HG02852 (cell line): ENCODE measurements around the gene THAP4.
"Not testable (repeated sequence)": the region's sequence is repeated elsewhere in the genome, so short reads cannot be mapped to it uniquely, and the experiment has no call there.

Experiments used
- ATAC-seq: cut with Tn5 transposase; IDR thresholded peaks from one replicate; pipeline ENCODE4 v1.9.1; 2021; ENCODE audit warnings: mild to moderate bottlenecking, moderate library complexity; ENCODE audit not compliant: unreplicated experiment

The THAP4 gene

GRCh38 chr2:241666627-241667400, 29.9 kb upstream of the THAP4 start:
- no peak for ATAC-seq

- ATAC-seq: no peak
These were observed 28.9 kb upstream of the THAP4 start for GRCh38 chr2:241665731-241666440.

GRCh38 chr2:241662731-241663130, 25.8 kb upstream of the THAP4 start:
- ATAC-seq: not testable (repeated sequence)

GRCh38 chr2:241660593-241661213, 23.7 kb upstream of the THAP4 start:
- no peak for ATAC-seq

- ATAC-seq: no peak
These were observed 22.3 kb upstream of the THAP4 start for GRCh38 chr2:241659150-241659739.

GRCh38 chr2:241658296-241658695, 21.3 kb upstream of the THAP4 start:
- ATAC-seq: no peak

- no peak for ATAC-seq
These were observed 20.9 kb upstream of the THAP4 start for GRCh38 chr2:241657786-241658254.

GRCh38 chr2:241656190-241656741, 19.3 kb upstream of the THAP4 start:
- ATAC-seq: no peak

- ATAC-seq: no peak
These were observed 18.7 kb upstream of the THAP4 start for GRCh38 chr2:241655516-241656189.

- ATAC-seq: no peak
These were observed 17.6 kb upstream of the THAP4 start for GRCh38 chr2:241654551-241654950.

- ATAC-seq: no peak
These were observed 16.3 kb upstream of the THAP4 start for GRCh38 chr2:241653210-241653750.

GRCh38 chr2:241652722-241653121, 15.8 kb upstream of the THAP4 start:
- ATAC-seq: no peak

- ATAC-seq: no peak
These were observed 15.2 kb upstream of the THAP4 start for GRCh38 chr2:241652142-241652541.

- no peak for ATAC-seq
These were observed 13.0 kb upstream of the THAP4 start for GRCh38 chr2:241649927-241650326.

- ATAC-seq: no peak
These were observed 12.4 kb upstream of the THAP4 start for GRCh38 chr2:241649404-241649803.

- ATAC-seq: no peak
These were observed 11.5 kb upstream of the THAP4 start for GRCh38 chr2:241648453-241648852.

- ATAC-seq: no peak
These were observed 9.1 kb upstream of the THAP4 start for GRCh38 chr2:241645915-241646645.

GRCh38 chr2:241645056-241645914, 8.3 kb upstream of the THAP4 start:
- ATAC-seq: no peak

- no peak for ATAC-seq
These were observed 4.7 kb upstream of the THAP4 start for GRCh38 chr2:241641631-241642030.
